ENCODE data around the gene NSMCE1.
"Not testable (repeated sequence)": the region's sequence is repeated elsewhere in the genome, so short reads cannot be mapped to it uniquely, and the experiment has no call there.

Gene NSMCE1

DNA sequence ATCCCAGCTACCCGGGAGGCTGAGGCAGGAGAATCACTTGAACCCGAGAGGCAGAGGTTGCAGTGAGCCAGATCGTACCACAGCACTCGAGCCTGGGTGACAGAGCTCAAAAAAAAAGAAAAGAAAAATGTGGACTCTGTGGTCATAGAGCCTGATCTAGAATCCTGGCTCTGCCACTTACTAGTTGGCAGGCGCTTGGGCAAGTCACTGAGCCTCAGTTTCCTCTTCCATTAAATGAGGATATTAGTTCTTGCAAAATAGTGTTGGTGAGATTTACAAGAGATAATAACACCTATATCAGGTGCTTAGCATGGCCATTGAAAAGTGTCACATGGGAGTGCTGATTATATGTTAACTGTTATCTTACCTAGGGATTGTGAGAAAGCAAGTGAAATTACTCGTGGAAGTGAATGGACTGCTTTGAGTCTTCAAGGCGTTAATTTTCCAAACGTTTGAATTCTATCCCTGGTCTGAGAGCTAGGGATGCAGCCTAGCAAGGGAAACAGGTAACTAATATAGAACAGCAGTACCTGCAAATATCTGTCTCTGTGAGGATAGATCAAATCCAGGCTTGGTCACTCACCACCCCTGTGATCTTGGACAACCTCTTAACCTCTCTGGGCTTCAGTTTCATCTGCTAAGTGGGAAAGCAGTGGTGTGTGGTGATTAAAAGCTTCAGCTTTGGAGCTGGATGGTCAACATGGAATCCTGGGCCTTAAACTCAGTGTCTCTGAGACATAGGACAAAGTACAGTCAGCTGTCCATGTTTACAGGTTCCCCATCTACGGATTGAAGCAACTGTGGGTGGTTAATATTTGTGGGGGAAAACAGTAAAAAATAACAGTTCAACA, 953 bp upstream of the NSMCE1 start:
- no peak for DNase-seq

DNA sequence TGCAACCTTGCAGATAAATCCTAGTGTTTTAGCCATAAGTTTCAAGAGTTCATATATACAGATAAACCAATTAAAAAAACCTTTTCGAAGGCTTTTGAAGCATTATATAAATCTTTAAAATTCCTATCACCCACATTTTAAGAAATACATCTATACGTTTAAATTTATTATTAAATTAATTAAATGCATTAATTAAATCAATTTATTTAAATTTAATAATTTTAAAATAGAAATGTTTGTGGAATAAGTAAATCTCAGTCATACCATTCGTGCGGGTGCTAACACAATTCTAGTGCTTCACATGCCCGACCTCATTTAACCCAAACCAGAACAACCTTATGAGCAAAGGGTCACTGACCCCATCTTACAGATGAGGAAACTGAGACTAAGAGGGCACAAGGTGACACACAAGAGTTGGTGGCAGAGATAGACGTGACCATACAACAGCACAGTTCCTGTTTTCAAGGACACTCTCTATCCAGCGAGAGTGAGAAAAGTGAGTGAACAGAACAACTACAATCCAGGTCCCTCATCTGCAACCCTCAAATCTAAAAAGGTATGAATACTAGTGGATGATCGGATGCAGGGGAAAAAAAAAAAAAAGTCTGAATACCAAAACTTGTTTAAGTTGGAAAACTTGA, 1.4 kb downstream of the NSMCE1 start:
- no peak for DNase-seq

- DNase-seq, result no peak
Measured at GRCh38 chr16:27265982-27266381, 2.6 kb downstream of the NSMCE1 start.

- DNase-seq, result no peak
Measured at GRCh38 chr16:27264151-27264550, 4.4 kb downstream of the NSMCE1 start.

DNA sequence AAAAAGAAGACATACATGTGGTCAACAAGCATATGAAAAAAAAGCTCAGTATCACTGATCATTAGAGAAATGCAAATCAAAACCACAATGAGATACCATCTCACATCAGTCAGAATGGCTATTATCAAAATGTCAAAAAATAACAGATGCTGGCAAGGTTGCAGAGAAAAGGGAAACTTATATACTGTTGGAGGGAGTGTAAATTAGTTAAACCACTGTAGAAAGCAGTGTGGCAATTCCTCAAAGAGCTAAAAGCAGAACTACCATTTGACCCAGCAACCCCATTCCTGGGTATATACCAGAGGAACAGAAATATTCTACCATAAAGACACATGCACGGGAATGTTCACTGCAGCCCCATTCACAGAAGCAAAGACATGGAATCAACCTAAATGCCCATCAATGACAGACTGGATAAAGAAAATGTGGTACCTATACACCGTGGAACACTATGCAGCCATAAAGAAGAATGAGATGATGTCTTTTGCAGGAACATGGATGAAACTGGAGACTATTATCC, 5.6 kb downstream of the NSMCE1 start:
- DNase-seq, result not testable (repeated sequence)

DNA sequence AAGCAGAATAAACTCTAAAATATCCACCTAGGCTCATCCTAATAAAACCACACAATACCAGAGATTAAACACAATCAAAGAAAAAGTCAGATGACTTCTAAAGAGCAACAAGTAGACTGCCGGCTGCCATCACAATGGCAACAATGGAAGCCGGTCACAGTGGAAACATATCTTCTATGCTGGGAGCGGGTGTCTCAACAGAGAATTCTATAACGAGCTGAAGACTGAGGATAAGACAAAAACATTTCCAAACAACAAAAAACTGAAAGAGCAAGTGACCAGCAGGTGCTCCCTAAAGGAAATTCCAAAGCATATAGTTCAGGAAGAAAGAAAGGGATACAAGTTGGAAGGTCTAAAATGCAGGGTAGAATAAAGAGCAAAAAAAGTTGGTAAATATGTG, 8.9 kb downstream of the NSMCE1 start:
- no peak for DNase-seq

DNA sequence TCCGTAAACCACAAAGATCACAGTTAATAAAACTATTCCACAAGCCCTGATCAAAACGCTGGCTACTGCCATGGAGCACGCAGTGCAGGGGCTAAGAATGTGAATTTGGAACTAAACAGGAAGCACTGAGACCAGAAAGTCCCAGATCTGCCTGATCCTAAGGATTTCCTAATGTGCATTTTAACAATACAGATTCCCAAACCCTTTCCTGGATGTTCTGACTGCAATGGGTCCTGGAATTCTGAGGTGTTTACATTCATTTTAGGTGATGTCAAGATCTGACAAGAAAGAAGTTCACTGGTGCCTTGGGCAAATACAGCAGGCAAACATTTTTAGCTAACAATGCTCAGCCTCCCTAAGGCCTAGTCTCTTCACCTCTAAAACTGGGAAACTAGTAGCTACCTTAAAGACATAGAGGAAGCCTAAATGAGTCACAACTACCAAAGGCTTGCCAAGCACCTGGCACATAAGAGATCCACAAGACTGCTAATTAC, 10.3 kb downstream of the NSMCE1 start:
- DNase-seq, result no peak

DNA sequence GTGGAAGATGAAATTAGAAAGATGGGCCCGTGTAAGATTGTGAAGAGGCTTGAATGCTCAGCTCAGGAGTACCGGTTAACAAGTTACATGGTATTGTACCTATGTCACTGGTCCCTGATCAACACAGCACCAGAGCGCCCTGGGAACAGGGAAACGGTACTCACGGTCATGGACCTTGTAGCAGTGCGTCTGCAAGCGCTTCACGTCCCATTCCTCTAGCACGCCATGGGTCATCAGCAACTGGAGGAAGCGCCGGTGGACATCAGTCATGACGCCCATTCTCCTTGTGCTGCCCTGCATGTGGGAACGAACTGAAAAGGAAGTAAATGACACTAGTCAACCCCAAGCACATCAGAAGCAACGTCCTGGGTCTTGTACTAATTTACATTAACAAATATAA, 11.3 kb downstream of the NSMCE1 start:
- DNase-seq, result no peak

GRCh38 chr16:27256861-27257260, 11.7 kb downstream of the NSMCE1 start:
- no peak for DNase-seq

GRCh38 chr16:27254262-27254811, 14.2 kb downstream of the NSMCE1 start:
- no peak for DNase-seq

GRCh38 chr16:27253526-27253930, 15.0 kb downstream of the NSMCE1 start:
- DNase-seq, result no peak

DNA sequence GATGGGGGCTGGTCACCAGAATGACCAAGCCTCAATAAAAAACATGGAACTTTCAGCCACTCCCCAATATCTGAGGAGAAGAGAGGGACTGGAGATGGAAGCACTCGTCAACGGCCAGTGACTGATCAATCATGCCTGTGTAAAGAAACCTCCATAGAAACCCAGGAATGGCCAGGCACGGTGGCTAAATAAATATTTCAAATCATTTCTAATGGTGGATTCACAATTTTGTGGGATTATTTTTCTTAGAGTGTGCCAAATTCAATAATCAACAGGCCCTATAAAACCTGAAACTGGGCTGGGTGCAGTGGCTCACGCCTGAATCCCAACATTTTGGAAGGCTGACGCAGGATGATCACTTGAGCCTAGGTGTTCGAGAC, 16.4 kb downstream of the NSMCE1 start:
- DNase-seq, result no peak

DNA sequence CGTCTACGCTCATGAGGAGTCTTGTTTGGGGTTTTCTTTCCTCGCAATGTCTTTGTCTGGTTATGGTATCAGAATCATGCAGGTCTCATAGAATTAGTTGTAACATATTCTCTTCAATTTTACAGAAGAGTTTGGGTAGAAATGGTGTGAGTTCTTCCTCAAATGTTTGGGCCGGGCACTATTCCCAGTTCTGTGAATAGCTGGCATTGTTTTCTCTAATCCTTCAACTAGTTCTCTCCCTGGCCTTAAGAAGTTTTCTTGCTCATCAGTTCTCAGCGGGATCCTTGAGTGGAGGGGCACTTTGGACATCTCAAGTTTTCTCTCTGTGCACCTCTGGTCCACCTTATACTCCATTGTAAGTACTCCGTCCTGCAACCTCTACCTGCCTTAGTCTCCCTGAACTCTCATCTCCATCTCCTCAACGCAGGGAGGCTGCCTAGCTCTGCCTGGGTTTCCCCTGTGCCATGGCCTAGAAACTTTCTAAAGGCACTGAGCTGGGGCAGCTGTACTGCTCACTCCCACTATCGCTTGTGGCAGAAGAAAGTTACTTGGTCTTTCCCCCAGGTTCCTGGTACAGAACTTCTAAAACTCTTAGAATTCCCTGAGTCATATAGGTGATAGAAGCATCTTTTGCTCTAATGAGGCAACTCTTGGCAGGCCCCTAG, 16.9 kb downstream of the NSMCE1 start:
- no peak for DNase-seq

- DNase-seq, result not testable (repeated sequence)
Measured at GRCh38 chr16:27248886-27249285, 19.7 kb downstream of the NSMCE1 start.

- no peak for DNase-seq
Measured at GRCh38 chr16:27248036-27248435, 20.5 kb downstream of the NSMCE1 start.

GRCh38 chr16:27247076-27247475, 21.5 kb downstream of the NSMCE1 start:
- DNase-seq, result not testable (repeated sequence)

GRCh38 chr16:27246439-27246838, 22.1 kb downstream of the NSMCE1 start:
- no peak for DNase-seq

- no peak for DNase-seq
Measured at GRCh38 chr16:27245276-27246172, 23.0 kb downstream of the NSMCE1 start.

- no peak for DNase-seq
Measured at GRCh38 chr16:27244363-27244755, 24.2 kb downstream of the NSMCE1 start.

DNA sequence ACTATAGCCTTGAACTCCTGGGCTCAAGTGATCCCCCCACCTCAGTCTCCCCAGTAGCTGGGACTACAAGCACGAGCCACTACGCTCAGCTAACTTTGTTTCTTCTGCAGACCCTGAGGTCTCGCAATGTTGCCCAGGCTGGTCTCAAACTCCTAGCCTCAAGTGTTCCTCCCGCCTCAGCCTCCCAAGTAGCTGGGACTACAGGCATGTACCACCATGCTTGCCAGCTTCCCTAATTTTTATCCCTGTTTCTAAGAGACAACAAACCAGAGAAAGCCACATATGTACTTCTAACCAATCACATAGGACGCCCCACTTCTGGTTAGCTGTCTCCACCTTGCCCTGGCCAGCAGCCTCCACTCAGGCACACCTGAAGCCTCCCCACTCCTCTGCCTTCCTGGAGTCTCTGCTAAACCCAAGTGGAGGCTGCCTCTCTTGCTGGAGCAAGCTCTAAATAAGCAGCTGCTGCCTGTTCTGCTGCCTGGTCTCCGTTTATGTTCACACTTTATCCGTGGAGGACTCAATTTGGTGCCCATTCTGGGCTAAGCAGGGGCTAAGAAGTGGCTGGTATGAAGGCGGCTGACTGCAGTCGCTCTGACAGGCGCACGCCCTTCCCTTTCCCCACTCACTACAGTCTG, 24.7 kb downstream of the NSMCE1 start:
- no peak for DNase-seq

GRCh38 chr16:27242868-27243590, 25.5 kb downstream of the NSMCE1 start:
- DNase-seq, result no peak

All from activated CD4-positive, alpha-beta T cell treated with anti-CD3 and anti-CD28 coated beads for 1 hour (primary cell).